ENCODE results near the gene RAB27B.
"Not testable (repeated sequence)": the region's sequence is repeated elsewhere in the genome, so short reads cannot be mapped to it uniquely, and the experiment has no call there.

Gene RAB27B

DNA sequence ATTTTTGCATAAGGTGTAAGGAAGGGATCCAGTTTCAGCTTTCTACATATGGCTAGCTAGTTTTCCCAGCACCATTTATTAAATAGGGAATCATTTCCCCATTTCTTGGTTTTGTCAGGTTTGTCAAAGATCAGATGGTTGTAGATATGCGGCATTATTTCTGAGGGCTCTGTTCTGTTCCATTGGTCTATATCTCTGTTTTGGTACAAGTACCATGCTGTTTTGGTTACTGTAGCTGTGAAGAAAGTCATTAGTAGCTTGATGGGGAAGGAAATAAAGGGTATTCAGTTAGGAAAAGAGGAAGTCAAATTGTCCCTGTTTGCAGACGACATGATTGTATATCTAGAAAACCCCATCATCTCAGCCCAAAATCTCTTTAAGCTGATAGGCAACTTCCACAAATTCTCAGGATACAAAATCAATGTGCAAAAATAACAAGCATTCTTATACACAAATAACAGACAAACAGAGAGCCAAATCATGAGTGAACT is 7.4 kb upstream of the RAB27B start:
- not testable (repeated sequence) for DNase-seq

DNA sequence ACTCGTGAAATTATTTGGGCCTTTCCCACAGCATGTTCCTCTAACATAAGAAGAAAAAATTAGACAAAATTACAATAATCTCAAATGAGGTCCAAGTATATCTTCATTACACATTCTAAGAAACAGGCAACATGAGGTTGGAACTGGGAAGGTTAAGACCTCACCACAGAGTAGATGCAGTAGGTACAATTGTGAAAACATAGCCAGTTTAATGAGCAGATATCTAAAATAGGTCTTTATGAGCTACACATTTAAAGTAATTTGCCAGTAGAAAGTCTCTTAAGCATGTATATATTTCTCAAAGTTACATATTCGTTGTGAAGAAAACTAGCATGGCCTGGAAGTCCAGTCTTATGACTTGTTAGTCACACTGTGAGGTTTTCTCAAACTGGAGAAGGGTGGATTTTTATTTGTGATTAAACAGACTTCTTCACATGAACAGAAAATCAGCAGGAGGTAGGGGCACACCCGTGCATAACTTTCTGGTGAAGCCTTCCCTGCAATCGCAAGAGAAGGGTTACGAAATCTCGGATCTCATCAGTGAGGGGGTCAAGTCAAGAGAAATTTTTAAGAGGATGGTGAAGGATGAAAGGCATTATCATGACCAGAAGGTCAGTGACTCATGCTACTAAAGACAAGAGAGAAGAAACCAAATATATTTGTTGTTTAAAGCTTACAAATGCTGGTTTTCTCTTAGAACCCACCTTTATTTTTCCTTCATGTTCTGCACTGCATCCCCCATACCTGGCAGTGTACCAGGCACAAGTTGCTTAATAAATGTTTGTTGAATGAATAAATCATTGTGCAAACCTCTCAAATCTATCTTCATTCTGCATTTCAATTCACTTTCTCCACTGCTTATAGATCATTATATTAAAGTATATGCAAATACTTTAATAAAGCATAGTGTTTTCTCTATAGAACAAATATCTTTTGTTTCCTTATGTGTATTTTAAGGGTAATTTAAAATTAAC is 5.1 kb upstream of the RAB27B start:
- no peak for DNase-seq

DNA sequence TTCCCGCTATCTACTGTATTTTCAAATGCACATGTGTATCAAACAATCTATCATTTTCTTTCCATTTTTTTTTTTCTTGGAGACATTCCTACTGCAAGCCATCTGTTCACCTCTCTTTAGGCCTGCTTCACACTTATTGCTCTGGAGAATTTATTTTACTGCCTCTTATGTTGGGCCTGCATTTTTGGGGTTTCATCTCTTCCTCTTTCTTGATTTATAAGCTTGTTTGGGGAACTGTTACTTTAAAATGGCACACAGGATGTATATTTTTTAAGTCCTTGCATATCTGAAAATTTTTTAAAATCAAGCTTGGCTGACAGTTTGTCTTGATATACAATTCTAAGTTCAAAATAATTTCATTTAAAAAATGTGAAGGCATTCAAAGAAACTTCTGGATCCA is 3.5 kb upstream of the RAB27B start:
- DNase-seq = no peak

DNA sequence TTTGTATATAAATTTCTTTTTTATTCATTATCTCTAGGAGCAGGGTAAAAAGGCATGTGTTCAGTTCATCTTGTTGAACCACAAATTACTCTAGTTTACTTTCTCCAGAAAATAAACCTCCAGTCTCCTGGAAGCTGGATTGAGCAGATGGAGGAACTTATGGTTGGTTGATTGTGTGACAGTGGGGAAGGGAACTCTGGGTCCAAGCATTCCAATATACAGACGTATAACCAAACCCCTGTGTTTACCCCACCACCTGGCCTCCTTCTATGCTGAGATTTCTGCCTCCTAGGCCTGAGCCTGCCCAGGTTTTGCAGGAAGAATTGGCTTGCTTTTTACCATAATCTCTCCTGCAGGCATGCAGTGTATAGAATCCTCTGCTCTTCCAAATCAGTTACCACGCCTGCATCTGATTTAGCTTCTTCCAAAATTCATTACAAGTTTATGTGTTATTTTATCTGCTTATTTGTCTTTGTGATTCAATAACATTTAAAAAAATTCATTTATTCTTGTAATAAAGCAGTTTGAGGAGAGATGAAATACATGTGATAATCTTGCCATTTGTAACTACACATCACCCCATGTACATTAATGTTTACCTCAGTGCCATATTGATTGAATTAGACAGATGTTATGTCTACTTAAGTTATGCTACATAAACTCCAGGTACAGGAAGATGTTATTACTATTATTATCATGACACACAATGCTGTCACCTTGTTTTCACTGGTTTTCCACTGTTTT is 2.5 kb upstream of the RAB27B start:
- no peak for DNase-seq

DNA sequence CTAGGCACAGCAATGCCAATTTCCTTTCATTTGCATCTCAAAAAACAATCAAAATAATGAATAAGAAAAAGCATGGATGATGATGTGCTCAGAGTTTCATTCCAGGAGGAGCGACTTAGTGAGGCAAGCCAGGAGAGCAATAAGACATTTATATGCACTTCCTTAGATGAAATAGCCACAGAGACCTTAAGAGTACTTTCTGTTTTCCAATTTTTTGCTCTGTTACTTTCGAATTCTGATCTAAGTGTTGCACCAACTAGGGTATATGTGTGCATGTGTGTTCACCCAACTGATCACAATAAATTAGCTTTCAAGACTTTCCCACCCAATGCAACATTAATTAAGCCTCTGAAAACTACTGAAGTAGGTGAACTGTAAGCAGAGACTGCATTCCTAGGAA is 709 bp downstream of the RAB27B start:
- no peak for DNase-seq

DNA sequence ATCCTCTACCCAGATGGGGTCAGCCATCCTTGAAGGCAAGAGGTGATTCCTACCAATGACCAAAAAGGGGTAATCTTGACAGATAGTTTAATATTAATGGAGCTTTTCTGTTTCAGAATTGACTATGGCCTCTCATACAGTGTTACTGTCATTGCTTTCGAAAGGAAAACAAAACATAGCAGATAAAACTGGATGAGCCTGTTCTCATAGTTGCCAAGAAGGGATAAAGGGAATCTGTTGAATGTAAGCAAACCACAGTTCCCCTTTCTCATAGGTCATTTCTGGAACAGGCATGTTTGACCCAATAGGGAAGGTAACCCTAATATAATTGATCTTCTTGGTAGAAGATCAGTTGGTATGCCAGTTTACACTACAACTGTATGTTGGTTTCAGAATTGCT is 1.6 kb downstream of the RAB27B start:
- DNase-seq = no peak

DNA sequence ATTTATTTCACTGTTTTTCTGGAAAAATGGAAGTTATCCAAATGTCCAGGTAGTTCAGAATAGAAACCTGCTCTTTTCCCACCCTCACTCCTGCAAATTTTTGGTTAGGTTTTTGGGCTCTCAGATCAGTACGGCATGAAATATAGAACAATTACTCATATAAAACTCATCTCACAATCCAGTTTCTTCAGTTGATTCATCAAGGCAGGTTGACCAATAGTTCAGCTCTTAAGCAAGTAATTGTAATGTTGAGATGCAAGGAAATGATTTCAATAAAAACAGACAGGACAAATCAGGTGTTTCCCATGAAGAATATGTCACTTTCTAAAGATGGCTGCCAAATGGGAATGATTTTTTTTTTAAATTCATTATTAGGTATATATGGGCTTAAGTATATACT is 2.0 kb downstream of the RAB27B start:
- DNase-seq = no peak

DNA sequence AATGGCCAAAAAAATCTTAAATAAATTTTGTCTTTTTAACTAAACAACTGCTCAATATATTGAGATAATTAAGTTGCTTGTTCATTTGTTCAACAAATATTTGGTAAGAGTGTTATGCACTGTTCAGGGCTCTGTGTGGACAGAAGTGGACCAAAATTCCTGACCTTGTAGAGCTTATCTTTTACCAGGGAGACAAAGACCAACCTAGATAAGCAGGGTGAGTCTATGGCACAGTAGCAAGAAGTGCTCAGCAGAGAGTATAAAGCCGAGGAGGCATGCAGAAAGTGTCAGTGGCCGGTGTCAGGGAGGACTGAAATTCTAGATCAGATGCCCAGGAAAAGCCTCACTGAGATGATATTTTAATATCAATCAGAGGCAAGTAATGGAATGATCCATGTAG is 2.6 kb downstream of the RAB27B start:
- DNase-seq = no peak

DNA sequence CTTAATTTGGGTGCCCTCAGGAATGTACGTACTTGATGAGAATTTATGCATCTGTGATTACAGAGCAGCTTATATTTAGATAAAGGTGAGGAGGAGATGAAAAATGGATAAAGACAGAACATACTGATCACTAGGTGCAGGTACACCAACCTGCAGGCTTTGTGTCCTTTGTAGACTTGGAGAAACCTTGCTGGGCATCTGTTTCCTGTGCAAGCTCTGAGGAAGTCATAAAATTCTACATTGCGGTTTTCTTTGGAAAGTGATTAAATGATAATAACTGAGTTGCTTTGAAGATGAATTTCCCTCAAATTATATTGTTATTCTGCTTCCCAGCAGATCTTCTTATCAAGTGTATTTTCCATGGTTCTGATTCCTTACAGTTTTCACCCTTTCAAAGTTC is 7.7 kb downstream of the RAB27B start:
- DNase-seq = no peak

DNA sequence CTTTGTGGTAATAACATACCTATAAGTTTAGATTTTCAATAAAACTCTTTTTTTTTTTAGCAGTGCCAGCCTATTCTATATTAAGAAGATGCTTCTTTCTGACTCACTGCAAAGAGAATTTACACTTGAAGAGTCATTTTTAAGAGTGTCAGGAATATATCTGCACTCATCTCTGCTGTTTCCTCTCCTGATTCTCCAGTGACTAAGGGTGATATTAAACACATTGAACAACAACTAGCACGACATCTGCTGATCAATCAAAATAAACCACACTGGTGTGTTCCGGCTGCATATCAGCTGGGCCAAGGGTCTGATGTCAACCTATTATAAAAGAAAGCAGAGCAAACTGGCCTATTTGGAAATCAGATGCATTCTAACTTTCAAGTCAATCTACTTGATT is 15.0 kb downstream of the RAB27B start:
- DNase-seq = no peak

DNA sequence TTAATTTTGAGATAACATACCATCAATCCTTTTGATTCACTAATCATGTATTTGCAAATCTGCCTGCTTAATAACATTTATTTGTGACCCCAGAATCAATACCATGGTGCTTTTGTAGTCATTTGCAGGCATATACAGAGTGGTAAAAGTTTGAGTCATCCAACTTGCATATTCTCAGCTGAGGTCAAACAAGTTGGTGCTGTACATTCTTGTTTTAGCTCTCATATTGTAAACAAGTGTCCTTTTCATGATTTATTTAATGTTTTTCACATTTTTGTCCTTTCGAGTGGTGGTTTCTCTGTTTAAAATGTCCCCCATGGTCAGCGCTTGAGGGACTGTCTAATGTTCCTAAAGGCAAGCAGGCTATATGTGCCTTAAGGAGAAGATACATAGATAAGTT is 17.5 kb downstream of the RAB27B start:
- DNase-seq = no peak

DNA sequence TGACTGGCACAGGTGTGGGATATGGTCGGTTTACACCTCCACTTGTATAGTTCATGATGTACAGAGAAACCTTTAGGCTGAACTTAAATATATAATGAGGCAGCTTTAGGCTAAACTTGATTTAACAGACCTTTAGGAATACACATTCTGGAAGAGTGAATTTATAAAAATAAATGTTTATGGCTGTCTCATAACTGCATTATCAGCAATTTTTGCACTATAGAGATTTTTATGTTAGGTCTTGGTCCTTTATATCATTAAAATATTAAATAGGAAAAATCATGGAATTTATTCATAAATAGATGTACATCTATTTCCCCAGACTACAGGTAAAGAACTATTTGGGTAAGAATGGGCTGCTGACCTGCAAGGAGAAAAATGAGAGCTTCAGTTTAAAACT is 19.8 kb downstream of the RAB27B start:
- no peak for DNase-seq

DNA sequence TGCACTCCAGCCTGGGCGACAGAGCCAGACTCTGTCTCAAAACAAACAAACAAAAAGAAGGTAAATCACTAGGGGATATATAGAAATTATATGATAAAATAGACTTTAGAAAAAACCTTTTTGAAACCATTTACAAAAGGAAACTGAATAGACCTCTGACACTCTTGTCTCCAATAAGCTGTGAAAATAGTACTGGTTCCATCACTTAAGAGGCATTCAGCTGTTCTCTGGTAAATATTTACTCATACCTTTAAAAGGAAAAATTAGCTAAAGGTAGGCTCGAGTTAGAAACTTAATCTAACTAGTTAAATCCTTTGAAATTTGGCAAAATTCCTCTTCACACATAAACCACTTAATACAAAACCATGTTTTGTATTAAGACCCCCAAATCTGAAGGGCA is 21.4 kb downstream of the RAB27B start:
- no peak for DNase-seq

DNA sequence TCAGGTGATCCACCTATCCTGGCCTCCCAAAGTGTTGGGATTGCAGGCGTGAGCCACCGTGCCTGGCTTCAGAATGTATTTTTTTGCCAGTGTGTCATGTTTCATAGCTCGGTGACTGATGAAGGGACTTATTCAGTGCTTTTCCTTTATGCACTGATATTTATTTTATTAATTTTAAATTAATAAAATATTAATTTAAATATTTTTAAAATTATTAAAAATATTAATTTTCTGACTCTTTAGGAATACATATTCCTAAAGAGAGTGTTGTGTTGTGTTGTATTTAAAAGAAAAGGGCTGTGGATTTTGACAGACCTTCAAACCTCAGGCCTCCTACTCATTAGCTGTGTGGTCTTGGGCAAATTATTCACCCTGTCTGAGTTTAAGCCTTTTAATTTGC is 22.3 kb downstream of the RAB27B start:
- no peak for DNase-seq

DNA sequence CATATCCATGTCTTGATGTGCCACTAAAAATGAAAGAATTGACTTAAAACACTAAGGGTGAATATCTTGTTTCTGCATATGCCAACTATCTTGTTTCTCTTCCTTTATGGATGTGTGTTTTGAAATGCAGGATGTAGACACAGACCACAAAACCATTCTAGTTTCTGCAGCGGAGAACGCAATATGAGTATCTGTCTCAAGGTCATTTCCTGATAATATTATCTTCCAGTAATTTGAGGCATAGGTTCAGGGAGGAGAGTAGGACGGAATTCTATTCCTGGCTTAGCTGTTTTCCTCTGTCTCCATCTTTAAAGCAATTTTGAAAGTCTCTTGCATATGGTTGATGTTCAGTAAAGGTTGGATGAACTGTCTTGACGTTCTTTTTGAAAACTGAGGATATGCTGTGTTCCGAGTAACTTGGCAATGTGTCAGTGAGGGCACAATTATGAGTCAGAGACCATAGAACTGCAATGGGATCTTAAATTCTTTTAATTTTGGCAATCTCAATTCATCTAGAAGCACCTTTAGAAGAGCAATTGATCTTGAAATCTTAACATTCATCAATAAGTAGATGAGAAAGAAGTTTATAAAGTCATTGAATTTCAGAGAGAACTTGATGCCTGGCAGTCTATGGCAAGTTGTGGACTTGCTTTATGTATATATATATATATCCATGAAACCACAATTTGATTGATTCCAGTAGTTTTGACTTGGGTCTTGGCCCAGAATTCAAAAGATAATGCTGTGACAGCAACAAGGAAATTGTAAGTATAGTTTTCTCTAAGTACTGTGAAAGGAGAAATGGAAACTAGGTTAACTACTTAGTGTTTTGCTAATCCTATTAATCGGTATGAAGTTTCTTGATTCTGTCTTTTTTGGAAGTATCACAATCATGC is 24.8 kb downstream of the RAB27B start:
- no peak for DNase-seq

DNA sequence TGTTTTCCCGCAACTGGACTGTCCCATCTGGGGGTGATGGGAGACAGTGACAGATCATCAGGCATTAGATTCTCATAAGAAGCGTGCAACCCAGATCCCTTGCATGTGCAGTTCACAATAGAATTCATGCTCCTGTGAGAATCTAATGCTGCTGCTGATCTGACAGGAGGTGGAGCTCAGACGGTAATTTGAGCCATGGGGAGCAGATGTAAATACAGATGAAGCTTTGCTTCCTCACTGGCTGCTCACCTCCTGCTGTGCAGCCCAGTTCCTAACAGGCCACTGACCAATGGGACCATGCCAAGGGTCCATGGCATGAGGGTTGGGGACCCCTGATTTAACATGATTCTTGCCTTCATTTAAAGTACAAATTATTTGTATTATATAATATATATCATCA is 26.8 kb downstream of the RAB27B start:
- not testable (repeated sequence) for DNase-seq

DNA sequence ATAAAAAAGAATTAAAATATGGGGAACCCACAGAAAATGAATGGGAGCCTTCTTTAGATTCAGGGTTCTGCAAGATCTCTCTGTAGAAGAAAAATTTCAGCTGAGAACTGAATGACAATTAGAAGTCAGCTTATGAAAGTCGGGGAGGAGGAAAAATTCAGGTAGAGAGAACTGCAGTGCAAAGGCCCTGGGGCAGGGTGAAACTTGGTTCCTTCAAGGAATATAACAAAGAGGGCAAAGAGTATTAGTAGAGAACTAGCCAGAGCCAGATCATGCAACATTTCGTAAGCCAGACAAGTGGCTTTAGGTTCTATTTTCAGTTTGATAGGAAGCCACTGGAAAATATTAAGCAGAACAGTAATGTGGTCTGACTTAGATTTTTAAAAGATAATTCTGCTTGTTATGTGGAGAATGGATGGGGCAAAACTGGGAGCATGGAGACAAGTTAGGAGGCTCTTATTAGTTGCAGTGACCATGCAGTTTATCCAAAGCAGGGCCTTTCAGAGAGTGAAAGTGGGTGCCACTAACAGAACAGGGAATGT is 27.9 kb downstream of the RAB27B start:
- no peak for DNase-seq

DNA sequence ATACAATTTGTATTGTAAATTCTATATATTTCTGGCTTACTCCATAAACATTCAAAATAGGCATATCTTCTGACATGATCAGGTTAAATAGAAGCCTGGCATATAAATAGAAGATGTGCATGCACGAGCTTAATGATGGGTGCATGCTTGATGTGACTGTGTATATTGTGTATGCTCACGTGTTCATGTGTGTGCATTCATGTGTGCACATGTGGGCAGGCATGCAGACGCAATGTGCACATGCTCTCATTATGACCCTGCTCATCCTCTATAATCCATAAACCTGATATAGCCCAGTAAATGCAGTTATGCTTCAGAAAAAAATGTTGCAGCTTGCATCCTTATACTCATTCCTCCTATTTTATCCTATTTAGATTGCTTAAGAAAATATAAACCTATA is 29.2 kb downstream of the RAB27B start:
- DNase-seq = no peak

DNA sequence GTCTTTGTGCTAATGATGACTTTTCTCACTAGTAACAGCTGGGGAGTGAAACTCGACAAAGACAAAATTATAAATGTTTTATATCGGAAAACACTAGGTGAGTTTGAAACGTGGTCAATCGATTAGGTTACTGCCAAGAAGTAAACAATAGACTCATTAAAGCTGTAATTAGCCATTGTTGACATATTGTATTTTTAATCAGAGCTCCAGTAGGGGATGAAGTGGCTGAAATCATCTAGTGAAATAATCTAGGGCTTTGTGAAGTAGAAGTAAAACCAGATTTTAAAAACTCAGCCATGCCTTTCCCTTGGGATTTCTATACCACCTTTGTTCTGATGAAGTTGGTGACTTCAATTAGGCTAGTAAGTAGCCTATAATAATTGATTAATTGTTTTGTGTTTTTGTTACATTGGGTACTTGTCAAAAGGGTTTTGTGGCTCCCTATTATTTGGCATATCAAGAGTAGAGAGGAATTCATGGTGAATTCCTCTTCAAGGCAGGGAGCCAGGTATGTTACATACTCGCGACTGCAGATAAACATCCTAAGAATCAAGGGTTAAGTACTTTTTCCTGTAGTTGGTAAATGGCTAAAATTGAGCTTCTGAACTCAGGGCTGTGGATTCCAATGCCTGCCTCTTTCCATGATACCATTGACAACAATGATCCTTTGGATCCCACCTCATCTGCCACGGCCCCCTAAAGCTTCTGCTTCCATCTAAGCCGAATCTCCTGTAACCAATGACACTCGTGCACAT is 31.6 kb downstream of the RAB27B start:
- DNase-seq = no peak

DNA sequence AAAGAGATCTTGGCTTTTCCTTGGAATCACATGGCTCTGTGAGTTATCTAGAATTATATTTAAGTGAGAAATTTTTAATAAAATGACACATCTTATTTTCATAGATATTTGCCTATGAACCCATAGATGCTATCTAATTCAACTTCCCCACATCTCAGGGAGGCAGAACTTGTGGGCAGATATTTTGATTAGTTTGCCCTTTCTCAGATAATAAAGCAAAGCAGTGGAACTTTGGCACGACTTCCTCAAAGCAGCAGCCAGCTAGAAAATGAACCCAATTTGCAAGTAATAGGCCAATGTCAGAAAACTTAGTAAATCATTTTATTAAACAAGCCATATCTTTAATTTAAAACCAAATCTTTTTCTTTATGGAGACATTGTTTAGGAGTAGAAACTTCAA is 32.7 kb downstream of the RAB27B start:
- no peak for DNase-seq

DNA sequence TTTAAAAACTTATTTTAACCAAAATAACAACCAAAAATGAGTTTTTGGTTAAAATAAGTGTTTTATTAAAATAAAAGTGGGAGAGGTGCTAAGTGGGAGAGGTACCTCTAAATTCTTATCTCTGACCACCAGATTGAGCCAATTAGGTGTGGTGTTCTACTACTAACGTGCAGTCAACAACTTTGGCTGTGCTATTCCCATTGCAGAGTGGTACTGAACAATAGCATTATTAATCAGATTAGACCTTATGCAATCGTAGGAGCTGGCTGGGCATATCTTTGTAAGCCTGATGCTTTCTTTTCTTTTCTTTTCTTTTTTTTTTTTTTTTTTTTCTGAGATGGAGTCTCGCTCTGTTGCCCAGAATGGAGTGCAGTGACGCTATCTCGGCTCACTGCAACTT is 38.9 kb downstream of the RAB27B start:
- no peak for DNase-seq

DNA sequence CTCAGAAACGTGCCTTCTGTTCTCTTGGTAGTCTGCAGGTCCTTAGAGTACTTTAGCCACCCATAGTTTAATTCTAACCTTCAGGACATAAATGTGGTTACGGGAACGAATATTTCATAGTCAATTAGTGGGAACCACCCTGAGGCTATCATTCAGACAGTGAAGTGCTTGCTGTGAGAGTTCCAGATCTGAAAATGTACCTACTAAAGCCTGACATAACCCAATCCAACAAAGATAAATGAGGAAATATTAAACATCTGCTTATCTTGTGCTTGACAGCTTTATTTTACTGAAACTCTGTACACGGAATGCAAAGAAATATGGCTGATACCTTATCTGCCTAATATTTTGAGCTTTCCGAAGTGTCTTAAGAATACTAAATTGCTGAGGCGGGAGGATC is 43.0 kb downstream of the RAB27B start:
- DNase-seq = no peak
